ENCODE measurements around the gene XCR1.

Gene XCR1

DNA sequence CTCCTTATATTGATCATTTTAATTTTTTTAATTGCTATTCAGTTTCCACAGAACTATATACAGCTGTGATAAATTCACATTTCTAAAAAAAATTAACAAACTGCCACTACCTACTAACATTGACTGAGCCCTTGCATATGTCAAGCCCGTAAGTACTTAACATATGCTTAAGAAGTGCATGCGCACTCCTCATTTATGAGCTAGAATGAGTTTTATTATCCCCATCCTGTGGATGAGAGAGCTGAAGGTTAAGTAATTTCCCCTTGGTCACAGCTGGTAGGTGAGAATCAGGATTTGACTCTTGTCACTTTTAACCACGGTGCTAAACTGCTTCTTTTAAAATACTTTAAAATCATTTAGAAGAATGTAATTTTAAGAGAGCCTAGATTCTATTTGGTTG is 58.2 kb downstream of the XCR1 start:
- Histone ChIP-seq H2BK15ac (ENCODE audit: low read length) (no peak overlapping the region), H3K18ac (ENCODE audit: low read length) (no peak overlapping the region), H3K9ac (ENCODE audit: low read depth, low read length, poor library complexity) (no peak overlapping the region), H4K91ac (ENCODE audit: low read depth, low read length, poor library complexity) (no peak overlapping the region), H3K9me3 (replicated peaks in 1 of 2; ENCODE audit: control insufficient read depth in 2 of 2, insufficient read depth in 1 of 2, low read depth in 1 of 2, low read length in 2 of 2) (no peaks in the 10 kb centered on the region), H3K14ac (ENCODE audit: low read length) (no peak overlapping the region), H3K27ac (replicated peaks; ENCODE audit: low read length) (no peak overlapping the region), H3K79me1 (ENCODE audit: low read depth, low read length) (no peaks in the 10 kb centered on the region), H3K4me3 (ENCODE audit: low read length in 2 of 2) (no peak overlapping the region), H2BK12ac (ENCODE audit: low read length) (no peak overlapping the region), H3K4me1 (ENCODE audit: control insufficient read depth in 2 of 2, insufficient read depth in 1 of 2, low read depth in 1 of 2, low read length in 2 of 2) (peaks cover 0 to 4% of the 10 kb centered on the region in 2 donors), H3K27me3 (ENCODE audit: control insufficient read depth in 3 of 3, insufficient read depth in 3 of 3, low read depth in 1 of 3, low read length in 3 of 3) (no peaks in the 10 kb centered on the region), H3K4me2 (ENCODE audit: insufficient read depth, low read length, poor library complexity, severe bottlenecking) (no peak overlapping the region), H3K4ac (ENCODE audit: low read length) (no peak overlapping the region), H3K36me3 (replicated peaks in 1 of 2; ENCODE audit: control insufficient read depth in 2 of 2, insufficient read depth in 2 of 2, low read length in 2 of 2) (peaks cover 46 to 91% of the 10 kb centered on the region in 2 donors), H4K8ac (ENCODE audit: low read depth, low read length) (no peak overlapping the region), H2AK5ac (ENCODE audit: low read depth, low read length) (no peak overlapping the region), H3K23ac (ENCODE audit: low read depth, low read length, poor library complexity) (no peak overlapping the region), H2AFZ (ENCODE audit: low read length) (no peak overlapping the region), H2BK5ac (ENCODE audit: low read length) (no peak overlapping the region), H2BK120ac (ENCODE audit: low read depth, low read length) (no peak overlapping the region)
- WGBS, 2 donors (ENCODE audit: extremely low coverage in 2 of 2, insufficient read length in 2 of 2, insufficient replicate concordance in 1 of 2), result no CpG with 5 or more reads among the region's 3 CpGs
- no peak for DNase-seq (ENCODE audit: low spot score)

- Histone ChIP-seq H2BK5ac (ENCODE audit: low read length) (no peak overlapping the region), H2BK120ac (ENCODE audit: low read depth, low read length) (no peak overlapping the region), H3K4me1 (ENCODE audit: control insufficient read depth in 2 of 2, insufficient read depth in 1 of 2, low read depth in 1 of 2, low read length in 2 of 2) (peaks cover 0 to 4% of the 10 kb centered on the region in 2 donors), H4K91ac (ENCODE audit: low read depth, low read length, poor library complexity) (no peak overlapping the region), H3K9ac (ENCODE audit: low read depth, low read length, poor library complexity) (no peak overlapping the region), H3K14ac (ENCODE audit: low read length) (no peak overlapping the region), H3K27me3 (ENCODE audit: control insufficient read depth in 3 of 3, insufficient read depth in 3 of 3, low read depth in 1 of 3, low read length in 3 of 3) (no peaks in the 10 kb centered on the region), H2BK15ac (ENCODE audit: low read length) (no peak overlapping the region), H3K27ac (replicated peaks; ENCODE audit: low read length) (no peak overlapping the region), H3K4me2 (ENCODE audit: insufficient read depth, low read length, poor library complexity, severe bottlenecking) (no peak overlapping the region), H3K4me3 (ENCODE audit: low read length in 2 of 2) (no peak overlapping the region), H2BK12ac (ENCODE audit: low read length) (no peak overlapping the region), H2AK5ac (ENCODE audit: low read depth, low read length) (no peak overlapping the region), H3K23ac (ENCODE audit: low read depth, low read length, poor library complexity) (no peak overlapping the region), H4K8ac (ENCODE audit: low read depth, low read length) (no peak overlapping the region), H3K79me1 (ENCODE audit: low read depth, low read length) (no peaks in the 10 kb centered on the region), H3K36me3 (replicated peaks in 1 of 2; ENCODE audit: control insufficient read depth in 2 of 2, insufficient read depth in 2 of 2, low read length in 2 of 2) (peaks cover 48 to 91% of the 10 kb centered on the region in 2 donors), H3K9me3 (replicated peaks in 1 of 2; ENCODE audit: control insufficient read depth in 2 of 2, insufficient read depth in 1 of 2, low read depth in 1 of 2, low read length in 2 of 2) (no peaks in the 10 kb centered on the region), H2AFZ (ENCODE audit: low read length) (no peak overlapping the region), H3K18ac (ENCODE audit: low read length) (no peak overlapping the region), H3K4ac (ENCODE audit: low read length) (no peak overlapping the region)
- no peak for DNase-seq (ENCODE audit: low spot score)
- no CpG with 5 or more reads among the region's 2 CpGs for WGBS, 2 donors (ENCODE audit: extremely low coverage in 2 of 2, insufficient read length in 2 of 2, insufficient replicate concordance in 1 of 2)
Measured at GRCh38 chr3:45968706-45969105, 58.6 kb downstream of the XCR1 start.

- no peak overlapping the region for H4K91ac ChIP-seq (ENCODE audit: low read depth, low read length, poor library complexity)
- no peak overlapping the region for H4K8ac ChIP-seq (ENCODE audit: low read depth, low read length)
- no peak overlapping the region for H2AFZ ChIP-seq (ENCODE audit: low read length)
- H3K4me2 ChIP-seq (ENCODE audit: insufficient read depth, low read length, poor library complexity, severe bottlenecking), result no peak overlapping the region
- H3K9me3 ChIP-seq (replicated peaks in 1 of 2; ENCODE audit: control insufficient read depth in 2 of 2, insufficient read depth in 1 of 2, low read depth in 1 of 2, low read length in 2 of 2), result no peaks in the 10 kb centered on the region
- H3K27me3 ChIP-seq (ENCODE audit: control insufficient read depth in 3 of 3, insufficient read depth in 3 of 3, low read depth in 1 of 3, low read length in 3 of 3), result no peaks in the 10 kb centered on the region
- H3K4me1 ChIP-seq (ENCODE audit: control insufficient read depth in 2 of 2, insufficient read depth in 1 of 2, low read depth in 1 of 2, low read length in 2 of 2), result peaks cover 0 to 4% of the 10 kb centered on the region in 2 donors
- H3K4me3 ChIP-seq (ENCODE audit: low read length in 2 of 2), result no peak overlapping the region
- H3K9ac ChIP-seq (ENCODE audit: low read depth, low read length, poor library complexity), result no peak overlapping the region
- no peak overlapping the region for H2BK120ac ChIP-seq (ENCODE audit: low read depth, low read length)
- peaks cover 53 to 92% of the 10 kb centered on the region in 2 donors for H3K36me3 ChIP-seq (replicated peaks in 1 of 2; ENCODE audit: control insufficient read depth in 2 of 2, insufficient read depth in 2 of 2, low read length in 2 of 2)
- no peak overlapping the region for H2BK5ac ChIP-seq (ENCODE audit: low read length)
- WGBS, 2 donors (ENCODE audit: extremely low coverage in 2 of 2, insufficient read length in 2 of 2, insufficient replicate concordance in 1 of 2), result no CpG with 5 or more reads among the region's 9 CpGs
- H2AK5ac ChIP-seq (ENCODE audit: low read depth, low read length), result no peak overlapping the region
- H3K79me1 ChIP-seq (ENCODE audit: low read depth, low read length), result no peaks in the 10 kb centered on the region
- no peak overlapping the region for H3K27ac ChIP-seq (replicated peaks; ENCODE audit: low read length)
- H3K23ac ChIP-seq (ENCODE audit: low read depth, low read length, poor library complexity), result peak overlapping the region; percentile 34
- DNase-seq (ENCODE audit: low spot score), result no peak
- peak overlapping the region; percentile 42 for H3K18ac ChIP-seq (ENCODE audit: low read length)
- no peak overlapping the region for H2BK15ac ChIP-seq (ENCODE audit: low read length)
- no peak overlapping the region for H2BK12ac ChIP-seq (ENCODE audit: low read length)
- H3K14ac ChIP-seq (ENCODE audit: low read length), result no peak overlapping the region
- H3K4ac ChIP-seq (ENCODE audit: low read length), result no peak overlapping the region
Measured at GRCh38 chr3:45968149-45968548, 59.1 kb downstream of the XCR1 start.

GRCh38 chr3:45967724-45968123 is 59.6 kb downstream of the XCR1 start:
- H2BK15ac ChIP-seq (ENCODE audit: low read length), result no peak overlapping the region
- H3K14ac ChIP-seq (ENCODE audit: low read length), result no peak overlapping the region
- H3K27ac ChIP-seq (replicated peaks; ENCODE audit: low read length), result no peak overlapping the region
- H4K91ac ChIP-seq (ENCODE audit: low read depth, low read length, poor library complexity), result no peak overlapping the region
- no peak overlapping the region for H3K4me3 ChIP-seq (ENCODE audit: low read length in 2 of 2)
- H4K8ac ChIP-seq (ENCODE audit: low read depth, low read length), result no peak overlapping the region
- peaks cover 0 to 4% of the 10 kb centered on the region in 2 donors for H3K4me1 ChIP-seq (ENCODE audit: control insufficient read depth in 2 of 2, insufficient read depth in 1 of 2, low read depth in 1 of 2, low read length in 2 of 2)
- peak overlapping the region; percentile 42 for H3K18ac ChIP-seq (ENCODE audit: low read length)
- no peak overlapping the region for H2AFZ ChIP-seq (ENCODE audit: low read length)
- H3K9ac ChIP-seq (ENCODE audit: low read depth, low read length, poor library complexity), result no peak overlapping the region
- no peak overlapping the region for H2AK5ac ChIP-seq (ENCODE audit: low read depth, low read length)
- H3K4ac ChIP-seq (ENCODE audit: low read length), result no peak overlapping the region
- no peak overlapping the region for H2BK120ac ChIP-seq (ENCODE audit: low read depth, low read length)
- no peak overlapping the region for H2BK5ac ChIP-seq (ENCODE audit: low read length)
- no peak for DNase-seq (ENCODE audit: low spot score)
- WGBS, 2 donors (ENCODE audit: extremely low coverage in 2 of 2, insufficient read length in 2 of 2, insufficient replicate concordance in 1 of 2), result no CpG with 5 or more reads among the region's 8 CpGs
- no peak overlapping the region for H2BK12ac ChIP-seq (ENCODE audit: low read length)
- peaks cover 53 to 92% of the 10 kb centered on the region in 2 donors for H3K36me3 ChIP-seq (replicated peaks in 1 of 2; ENCODE audit: control insufficient read depth in 2 of 2, insufficient read depth in 2 of 2, low read length in 2 of 2)
- H3K4me2 ChIP-seq (ENCODE audit: insufficient read depth, low read length, poor library complexity, severe bottlenecking), result no peak overlapping the region
- no peaks in the 10 kb centered on the region for H3K79me1 ChIP-seq (ENCODE audit: low read depth, low read length)
- H3K27me3 ChIP-seq (ENCODE audit: control insufficient read depth in 3 of 3, insufficient read depth in 3 of 3, low read depth in 1 of 3, low read length in 3 of 3), result no peaks in the 10 kb centered on the region
- H3K9me3 ChIP-seq (replicated peaks in 1 of 2; ENCODE audit: control insufficient read depth in 2 of 2, insufficient read depth in 1 of 2, low read depth in 1 of 2, low read length in 2 of 2), result no peaks in the 10 kb centered on the region
- peak overlapping the region; percentile 34 for H3K23ac ChIP-seq (ENCODE audit: low read depth, low read length, poor library complexity)

All from neuronal stem cell (in vitro differentiated cells).